ENCODE measurements around the gene XYLT2. TPM values are rescaled to one million over a fixed set of nuclear protein-coding genes. Genes with fewer than 3 reads are reported as not detected.

XYLT2 gene
- 33.5 and 38.4 TPM in 2 replicates for total RNA-seq

GRCh38 chr17:50345432-50346312, at the start of gene XYLT2:
TSS of gene XYLT2 (plus strand) at chr17:50346126. CDS start at chr17:50346141, 15 bp downstream.

GRCh38 chr17:50372758-50373556, 27.0 kb downstream of the XYLT2 start, which contains the start of the genes EME1 and MRPL27:
TSS of gene EME1 (plus strand) at chr17:50373229. CDS start at chr17:50375209, 1,980 bp downstream.
TSS of gene MRPL27 (minus strand) at chr17:50373184. CDS start at chr17:50373170, 14 bp downstream.

GRCh38 chr17:50397111-50397918, 51.4 kb downstream of the XYLT2 start, which contains the start of gene LRRC59:
TSS of gene LRRC59 (minus strand) at chr17:50397523. CDS start at chr17:50397317, 206 bp downstream.

Other genes with a start within 250 kb of the XYLT2 start
- gene SAMD14, start 216.0 kb upstream of the XYLT2 start, total RNA-seq = 3.5 and 5.7 TPM in 2 replicates
- gene PPP1R9B, start 195.4 kb upstream of the XYLT2 start, total RNA-seq = 26.6 and 29.7 TPM in 2 replicates
- gene SGCA, start 180.1 kb upstream of the XYLT2 start, total RNA-seq = not detected in 2 replicates
- 6.3 and 7.1 TPM in 2 replicates for gene COL1A1, start 144.5 kb upstream of the XYLT2 start, total RNA-seq
- gene TMEM92, start 71.7 kb upstream of the XYLT2 start, total RNA-seq = 0.05 and 0.07 TPM in 2 replicates
- gene MRPL27, start 27.1 kb downstream of the XYLT2 start, total RNA-seq = 88.2 and 110 TPM in 2 replicates
- 4.9 and 8.3 TPM in 2 replicates for gene EME1, start 27.1 kb downstream of the XYLT2 start, total RNA-seq
- gene LRRC59, start 51.4 kb downstream of the XYLT2 start, total RNA-seq = 212 and 225 TPM in 2 replicates
- 11.0 and 15.7 TPM in 2 replicates for gene ACSF2, start 80.1 kb downstream of the XYLT2 start, total RNA-seq
- gene CHAD, start 122.8 kb downstream of the XYLT2 start, total RNA-seq = not detected in 2 replicates
- 21.6 and 21.8 TPM in 2 replicates for gene RSAD1, start 132.7 kb downstream of the XYLT2 start, total RNA-seq
- gene MYCBPAP, start 162.3 kb downstream of the XYLT2 start, total RNA-seq = 0.67 and 2.3 TPM in 2 replicates
- gene EPN3, start 186.6 kb downstream of the XYLT2 start, total RNA-seq = 0.10 and 0.13 TPM in 2 replicates
- gene SPATA20, start 201.0 kb downstream of the XYLT2 start, total RNA-seq = 63.4 and 103 TPM in 2 replicates
- gene CACNA1G, start 214.6 kb downstream of the XYLT2 start, total RNA-seq = not detected in 2 replicates